ENCODE results near the gene MRTFB. TPM values are rescaled to one million over a fixed set of nuclear protein-coding genes. Genes with fewer than 3 reads are reported as not detected.

The MRTFB gene
- total RNA-seq, 2 experiments from 2014 or later, result 18.0 to 19.4 TPM

GRCh38 chr16:14095883-14096551, 24.9 kb downstream of the MRTFB start:
- Histone ChIP-seq H3K9me3 (ENCODE audit: control insufficient read depth in 1 of 2, insufficient read depth in 1 of 2, low read length in 2 of 2) (no peaks in the 10 kb centered on the region), H3K36me3 (ENCODE audit: insufficient read depth, low read length) (no peaks in the 10 kb centered on the region), H3K27me3 (ENCODE audit: control insufficient read depth in 1 of 2, insufficient read depth in 2 of 2, low read length in 2 of 2) (no peaks in the 10 kb centered on the region), H3K27ac (ENCODE audit: low read depth in 1 of 2, low read length in 2 of 2) (no peak overlapping the region), H3K4me3 (ENCODE audit: low read length) (no peak overlapping the region), H3K4me1 (ENCODE audit: insufficient read depth, low read length) (no peaks in the 10 kb centered on the region)
- ChIA-PET CTCF (no interaction called here), POLR2A (no interaction called here)
- DNase-seq, result no peak
- no peak for ATAC-seq (ENCODE audit: poor library complexity)
- Mint-ChIP-seq H3K4me3 (no peak overlapping the region), H3K27ac (no peak overlapping the region), H3K9me3 (no peaks in the 10 kb centered on the region), H3K27me3 (no peaks in the 10 kb centered on the region), H3K36me3 (ENCODE audit: low read depth) (peaks cover 7% of the 10 kb centered on the region), H3K4me1 (ENCODE audit: low read depth) (peaks cover 59% of the 10 kb centered on the region)
- TF ChIP-seq CTCF (IDR thresholded peaks at IDR 0.05), result no peak
- intact Hi-C loops (cut with DNase I, micrococcal nuclease), result no loop called here

GRCh38 chr16:14097182-14097959, 26.3 kb downstream of the MRTFB start:
- no peaks in the 10 kb centered on the region for H3K36me3 ChIP-seq (ENCODE audit: insufficient read depth, low read length)
- POLR2A ChIA-PET, result no interaction called here
- Mint-ChIP-seq H3K4me1 (ENCODE audit: low read depth) (peaks cover 63% of the 10 kb centered on the region), H3K36me3 (ENCODE audit: low read depth) (peaks cover 4% of the 10 kb centered on the region), H3K27me3 (no peaks in the 10 kb centered on the region), H3K9me3 (no peaks in the 10 kb centered on the region), H3K4me3 (no peak overlapping the region), H3K27ac (no peak overlapping the region)
- H3K4me3 ChIP-seq (ENCODE audit: low read length), result no peak overlapping the region
- H3K4me1 ChIP-seq (ENCODE audit: insufficient read depth, low read length), result peaks cover 2% of the 10 kb centered on the region
- ATAC-seq (ENCODE audit: poor library complexity) (no peak), DNase-seq (no peak)
- H3K27ac ChIP-seq (ENCODE audit: low read depth in 1 of 2, low read length in 2 of 2), result no peak overlapping the region
- no peaks in the 10 kb centered on the region for H3K27me3 ChIP-seq (ENCODE audit: control insufficient read depth in 1 of 2, insufficient read depth in 2 of 2, low read length in 2 of 2)
- no peak for TF ChIP-seq CTCF (IDR thresholded peaks at IDR 0.05)
- CTCF ChIA-PET, result no interaction called here
- intact Hi-C loops (cut with DNase I, micrococcal nuclease), result no loop called here
- H3K9me3 ChIP-seq (ENCODE audit: control insufficient read depth in 1 of 2, insufficient read depth in 1 of 2, low read length in 2 of 2), result no peaks in the 10 kb centered on the region

GRCh38 chr16:14098081-14098480, 27.0 kb downstream of the MRTFB start:
- no peaks in the 10 kb centered on the region for H3K36me3 ChIP-seq (ENCODE audit: insufficient read depth, low read length)
- ChIA-PET CTCF (no interaction called here), POLR2A (no interaction called here)
- ATAC-seq (ENCODE audit: poor library complexity) (no peak), DNase-seq (no peak)
- intact Hi-C loops (cut with DNase I, micrococcal nuclease), result no loop called here
- no peaks in the 10 kb centered on the region for H3K27me3 Mint-ChIP-seq
- no peaks in the 10 kb centered on the region for H3K27me3 ChIP-seq (ENCODE audit: control insufficient read depth in 1 of 2, insufficient read depth in 2 of 2, low read length in 2 of 2)
- no peak overlapping the region for H3K27ac ChIP-seq (ENCODE audit: low read depth in 1 of 2, low read length in 2 of 2)
- no peak for TF ChIP-seq CTCF (IDR thresholded peaks at IDR 0.05)
- no peaks in the 10 kb centered on the region for H3K9me3 ChIP-seq (ENCODE audit: control insufficient read depth in 1 of 2, insufficient read depth in 1 of 2, low read length in 2 of 2)
- peaks cover 64% of the 10 kb centered on the region for H3K4me1 Mint-ChIP-seq (ENCODE audit: low read depth)
- no peaks in the 10 kb centered on the region for H3K9me3 Mint-ChIP-seq
- no peak overlapping the region for H3K27ac Mint-ChIP-seq
- H3K4me3 Mint-ChIP-seq, result no peak overlapping the region
- peaks cover 4% of the 10 kb centered on the region for H3K36me3 Mint-ChIP-seq (ENCODE audit: low read depth)
- H3K4me3 ChIP-seq (ENCODE audit: low read length), result no peak overlapping the region
- peaks cover 2% of the 10 kb centered on the region for H3K4me1 ChIP-seq (ENCODE audit: insufficient read depth, low read length)
